ENCODE results near the gene PDRG1. TPM values are rescaled to one million over a fixed set of nuclear protein-coding genes. Genes with fewer than 3 reads are reported as not detected.

The PDRG1 gene
- total RNA-seq, 1 donor from 2014 or later = 5.1 TPM

DNA sequence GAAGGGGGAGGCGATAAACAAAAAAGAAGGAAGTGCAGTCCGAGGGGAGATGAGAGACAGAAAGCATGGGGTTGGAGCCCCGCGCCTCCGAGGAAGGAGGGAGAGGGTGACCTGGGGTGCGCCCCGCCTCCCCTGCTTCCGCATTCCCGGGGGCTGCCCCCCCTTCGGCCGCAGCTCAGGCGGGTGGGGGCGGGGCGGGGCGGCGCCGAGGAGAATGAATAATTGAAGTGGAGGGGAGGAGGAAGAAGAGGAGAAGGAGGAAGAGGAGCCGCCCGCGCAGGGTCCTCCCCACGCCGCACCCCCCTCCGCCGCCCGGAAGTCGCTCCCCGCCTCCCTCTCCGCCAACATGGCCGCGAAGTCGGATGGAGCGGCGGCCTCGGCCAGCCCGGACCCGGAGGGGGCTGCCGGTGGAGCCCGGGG is 16.0 kb upstream of the PDRG1 start, which contains the start of gene XKR7:
Gene XKR7 (plus strand): TSS at position 322 of the 420 bp plus-strand sequence. CDS start 25 bp downstream, at position 347.
- DNase-seq (ENCODE audit: low spot score) (no peak), ATAC-seq (no peak)

DNA sequence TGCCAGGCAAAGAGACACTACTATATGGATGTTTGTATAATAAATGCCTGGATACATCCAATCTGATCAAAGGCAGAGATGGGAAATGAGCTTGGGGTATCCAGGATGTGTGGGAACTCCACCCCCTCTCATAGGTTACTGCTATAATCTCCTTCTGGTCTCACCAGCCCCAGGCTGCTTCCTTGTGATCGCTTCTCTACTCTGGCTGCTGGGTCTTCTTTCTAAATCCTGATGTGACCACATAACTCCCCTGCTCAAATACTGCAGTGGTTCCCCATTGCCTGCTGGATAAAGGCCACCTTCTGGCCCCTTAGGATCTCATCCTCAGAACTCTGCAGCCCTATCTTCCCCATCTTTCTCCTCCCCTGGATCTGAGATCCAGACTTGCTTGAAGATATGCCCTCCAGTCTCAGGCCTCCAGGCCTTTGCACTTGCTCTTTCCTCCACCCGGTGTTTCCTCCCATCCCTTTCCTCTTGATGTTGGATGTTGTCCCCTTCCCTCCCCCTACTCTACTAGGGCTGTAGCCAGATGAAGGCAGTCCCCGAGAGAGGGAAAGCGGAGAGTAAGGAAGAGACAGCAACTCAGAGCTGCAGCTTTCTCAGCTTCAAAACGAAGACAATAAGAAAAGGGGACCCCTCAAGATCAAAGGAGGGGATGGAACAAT is 15.3 kb upstream of the PDRG1 start:
- ATAC-seq = no peak
- DNase-seq (ENCODE audit: low spot score) = no peak

- DNase-seq (ENCODE audit: low spot score) (no peak), ATAC-seq (no peak)
These were observed 12.0 kb upstream of the PDRG1 start for GRCh38 chr20:31963889-31964288.

DNA sequence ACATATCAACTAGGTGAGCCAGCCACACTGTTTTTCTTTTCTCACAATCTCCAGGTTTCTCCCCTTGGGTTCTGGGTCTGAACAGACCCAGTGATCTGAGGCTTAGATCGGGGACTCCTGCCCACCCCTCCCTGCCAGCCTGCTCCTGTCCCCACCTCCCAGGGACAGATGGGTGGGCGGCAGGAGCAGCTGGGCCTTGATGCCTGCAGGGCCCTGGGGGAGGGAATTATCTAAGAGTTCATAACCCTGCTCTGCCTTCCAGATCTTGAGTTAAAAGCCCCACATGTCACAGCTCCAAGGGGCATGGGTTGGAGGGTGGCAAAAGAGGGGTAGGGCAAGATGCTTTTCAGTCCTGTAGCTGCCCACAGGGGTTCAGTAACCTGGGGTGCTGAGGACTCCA is 10.9 kb upstream of the PDRG1 start:
- ATAC-seq (no peak), DNase-seq (ENCODE audit: low spot score) (no peak)

DNA sequence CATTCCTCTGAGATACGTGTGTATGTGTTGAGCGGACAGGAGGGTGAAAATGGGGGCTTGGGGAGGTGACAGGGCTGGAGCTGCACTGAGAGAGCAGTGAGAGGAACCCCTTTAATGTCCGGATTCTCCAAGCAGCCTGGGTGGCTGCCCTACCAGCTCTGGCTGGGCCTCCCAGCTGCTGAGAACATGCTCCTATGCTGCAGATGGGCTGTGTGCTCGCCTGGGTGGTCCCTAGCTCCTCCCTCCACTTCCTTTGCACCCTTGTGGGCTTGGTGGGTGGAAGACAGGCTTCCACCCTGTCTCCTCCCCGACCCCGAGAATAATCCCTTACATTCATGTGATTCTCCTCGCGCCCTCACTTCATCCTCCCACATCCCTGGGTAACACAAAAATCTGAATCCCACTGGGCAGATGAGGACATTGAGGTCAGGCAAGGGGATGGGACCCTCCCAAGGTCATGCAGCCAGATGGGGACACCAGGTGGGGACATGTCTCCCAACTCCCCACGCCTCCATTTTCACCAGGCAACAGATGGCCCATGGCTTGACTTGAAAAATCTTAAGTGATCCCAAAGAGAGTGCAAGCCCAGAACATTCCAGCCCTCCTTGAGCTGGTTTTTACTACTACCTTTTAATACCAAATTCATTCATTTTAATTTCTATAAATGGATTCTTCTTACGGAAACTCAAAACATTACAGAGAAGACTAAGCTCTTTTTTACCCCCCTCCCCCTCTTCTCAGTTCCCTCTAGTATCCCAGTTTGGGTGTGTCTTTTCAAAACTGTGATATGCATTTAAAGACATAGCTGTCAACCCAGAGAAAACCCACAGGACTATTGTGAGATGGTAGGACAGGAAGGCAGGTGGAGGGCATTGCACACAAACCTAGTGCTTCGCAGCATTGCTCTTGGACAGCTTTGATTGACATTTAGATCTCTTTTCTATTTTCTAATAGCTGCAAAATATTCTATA is 5.0 kb upstream of the PDRG1 start:
- DNase-seq (ENCODE audit: low spot score) (no peak), ATAC-seq (no peak)

DNA sequence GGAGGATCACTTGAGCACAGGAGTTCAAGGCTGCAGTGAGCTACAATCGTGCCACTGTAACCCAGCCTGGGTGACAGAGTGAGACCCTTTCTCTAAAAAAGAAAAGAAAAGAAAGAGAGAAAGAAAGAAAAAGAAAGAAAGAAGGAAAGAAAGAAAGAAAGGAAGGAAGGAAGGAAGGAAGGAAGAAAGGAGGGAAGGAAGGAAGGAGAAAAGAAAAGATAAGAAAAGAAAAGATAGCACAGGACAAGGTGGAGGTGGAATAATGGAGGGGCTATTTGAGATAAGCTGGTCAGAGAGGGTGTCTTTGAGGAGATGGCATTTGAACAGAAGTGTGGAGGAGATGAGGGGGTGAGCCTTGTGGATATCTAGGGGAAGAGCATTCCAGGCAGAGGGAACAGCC is 2.7 kb upstream of the PDRG1 start:
- ATAC-seq = no peak
- no peak for DNase-seq (ENCODE audit: low spot score)

DNA sequence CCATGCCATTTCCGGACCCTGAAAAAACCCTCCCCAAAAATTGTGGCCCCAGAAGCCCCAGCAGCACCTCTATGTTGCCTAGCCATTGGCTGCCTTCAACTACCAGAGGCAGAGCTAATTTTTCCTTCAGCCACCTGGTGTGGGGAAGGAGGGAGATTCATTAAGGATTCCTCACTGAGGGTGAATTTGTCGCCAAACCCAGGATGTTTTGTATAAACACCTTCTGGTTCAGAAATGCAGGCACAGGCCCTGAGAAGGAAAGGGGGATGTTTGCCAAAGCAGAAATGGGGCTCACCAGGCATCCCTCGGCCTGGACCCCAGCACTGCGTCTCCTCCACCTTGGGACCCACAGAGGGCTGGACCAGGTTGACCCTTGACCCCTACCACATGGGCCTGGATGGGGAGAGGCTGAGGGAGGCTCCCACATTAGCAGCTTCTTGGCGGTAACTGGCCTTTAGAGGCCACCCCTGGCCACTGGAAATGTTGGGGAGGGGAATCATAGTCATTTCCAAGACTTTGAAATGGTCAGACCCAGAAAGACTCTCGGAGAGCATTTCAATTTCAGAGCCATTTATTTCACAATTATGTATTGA is 1.8 kb upstream of the PDRG1 start:
- DNase-seq (ENCODE audit: low spot score) = no peak
- no peak for ATAC-seq

- ATAC-seq = no peak
- no peak for DNase-seq (ENCODE audit: low spot score)
These were observed 680 bp downstream of the PDRG1 start for GRCh38 chr20:31951203-31951529.

DNA sequence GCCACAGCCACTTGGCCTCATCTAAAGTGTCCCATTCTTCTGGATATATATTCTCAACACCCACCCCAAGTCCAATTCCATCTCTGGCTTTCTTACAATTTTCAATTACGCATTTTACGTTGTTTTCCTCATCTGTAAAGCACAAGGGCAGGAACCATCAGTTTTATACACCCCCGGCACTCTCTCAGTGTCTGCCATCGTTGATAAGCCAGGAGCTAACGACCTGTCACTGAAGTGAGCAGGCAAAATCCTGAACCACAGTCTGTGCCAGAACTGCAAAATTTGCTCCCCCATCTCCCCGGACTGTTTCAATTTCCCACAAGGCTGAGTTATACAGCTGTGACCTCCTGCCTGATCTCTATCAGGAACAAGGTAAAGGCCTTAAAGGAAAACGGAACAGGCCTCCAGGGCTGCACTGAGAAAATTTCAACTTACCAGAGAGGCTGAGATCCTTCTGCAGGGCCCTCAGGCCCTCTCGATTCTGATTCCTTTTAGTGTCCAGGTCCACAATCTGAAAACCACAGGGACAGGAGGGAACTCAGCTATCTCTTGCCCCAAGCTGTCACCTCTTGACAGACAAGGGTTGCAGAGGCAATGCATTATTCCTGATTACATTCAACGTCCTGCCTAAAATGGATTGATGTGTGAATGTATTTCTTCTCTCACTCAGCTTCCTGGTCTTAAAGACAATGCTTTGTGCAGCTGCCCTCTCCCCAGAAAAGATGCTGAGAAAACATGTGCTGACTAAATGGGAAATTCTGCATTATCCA is 1.8 kb downstream of the PDRG1 start:
- DNase-seq (ENCODE audit: low spot score) = no peak
- no peak for ATAC-seq

DNA sequence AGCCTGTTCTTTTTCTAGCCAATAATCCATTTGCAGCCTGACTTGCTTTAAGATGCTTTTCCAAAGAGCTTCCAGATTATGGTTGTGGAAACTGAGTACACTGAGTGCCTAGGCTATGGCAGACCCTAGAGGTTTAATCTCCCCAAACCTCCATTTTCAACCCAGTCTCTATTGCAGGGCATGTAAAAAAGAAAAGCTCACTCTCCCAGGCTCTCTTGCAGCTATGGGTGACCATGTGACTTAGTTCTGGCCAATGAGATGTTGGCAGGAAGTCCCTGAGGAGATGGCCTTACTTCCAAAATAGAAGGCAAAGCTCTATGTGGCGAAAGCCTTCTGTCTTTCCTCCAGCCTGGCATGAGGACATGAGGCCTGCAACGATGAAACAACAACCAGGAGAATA is 3.8 kb downstream of the PDRG1 start:
- ATAC-seq = no peak
- no peak for DNase-seq (ENCODE audit: low spot score)

GRCh38 chr20:31945785-31946184 is 6.1 kb downstream of the PDRG1 start:
- DNase-seq (ENCODE audit: low spot score) (no peak), ATAC-seq (no peak)

DNA sequence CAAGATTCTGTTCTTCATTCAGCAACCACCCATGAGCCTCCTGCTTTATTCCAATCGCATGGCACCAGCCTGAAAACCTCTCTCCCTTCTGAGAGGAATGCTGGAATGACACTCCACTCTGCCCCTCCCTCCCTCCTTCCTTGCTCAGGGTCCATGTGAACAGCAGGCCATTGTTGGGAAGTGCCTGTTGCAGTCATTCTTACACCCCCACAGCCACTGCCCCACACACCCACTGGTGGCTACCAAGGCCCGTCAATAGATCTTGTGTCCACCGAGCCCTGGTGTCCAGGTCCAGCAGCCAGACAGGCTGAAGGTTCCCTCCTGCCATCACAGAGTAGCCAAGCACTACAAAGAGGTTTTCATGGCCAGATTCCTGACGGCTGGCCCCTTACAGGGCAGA is 6.5 kb downstream of the PDRG1 start:
- DNase-seq (ENCODE audit: low spot score) = no peak
- ATAC-seq = no peak

GRCh38 chr20:31943052-31943471 is 8.8 kb downstream of the PDRG1 start:
- ATAC-seq = peak; percentile 29
- no peak for DNase-seq (ENCODE audit: low spot score)

DNA sequence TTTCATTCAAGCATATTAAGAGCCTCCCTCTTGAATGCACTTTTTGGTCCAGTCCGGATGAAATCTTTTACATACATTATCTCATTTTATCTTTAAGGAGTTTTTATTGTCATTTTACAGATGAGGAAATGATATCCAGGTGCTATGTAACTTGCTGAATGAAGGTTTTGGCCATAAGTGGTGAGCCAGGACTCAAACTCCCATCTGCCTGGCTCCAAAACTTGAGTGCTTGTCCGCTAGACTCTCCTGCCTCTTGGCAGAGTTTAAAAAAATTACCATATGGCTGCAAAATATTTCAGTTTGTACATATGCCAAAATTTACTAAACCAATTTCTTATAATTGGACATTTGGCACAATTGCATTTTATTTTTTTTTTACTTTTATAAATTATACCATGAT is 12.2 kb downstream of the PDRG1 start:
- DNase-seq (ENCODE audit: low spot score) (no peak), ATAC-seq (no peak)

- DNase-seq (ENCODE audit: low spot score) = no peak
- ATAC-seq = no peak
These were observed 14.0 kb downstream of the PDRG1 start for GRCh38 chr20:31937820-31938219.

DNA sequence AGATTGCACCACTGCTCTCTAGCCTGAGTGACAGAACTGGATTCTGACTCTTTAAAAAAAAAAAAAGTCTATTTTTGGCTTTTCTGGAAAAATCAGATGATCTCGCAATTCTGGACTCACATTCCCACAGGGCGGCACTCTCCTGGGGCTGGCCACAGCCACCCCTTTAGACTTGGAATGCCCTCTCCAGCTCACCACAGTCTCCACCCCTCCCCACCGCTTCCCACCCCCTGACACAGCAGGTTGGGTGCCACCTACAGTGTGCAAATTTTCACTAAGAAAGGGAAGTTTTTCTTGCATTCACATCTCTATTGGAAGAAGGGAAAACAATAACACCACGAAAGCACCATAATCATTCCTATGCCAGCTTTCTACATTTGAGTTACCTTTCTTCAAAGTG is 15.4 kb downstream of the PDRG1 start:
- DNase-seq (ENCODE audit: low spot score) (no peak), ATAC-seq (no peak)

GRCh38 chr20:31934968-31935764 is 16.7 kb downstream of the PDRG1 start:
- no peak for ATAC-seq
- no peak for DNase-seq (ENCODE audit: low spot score)

DNA sequence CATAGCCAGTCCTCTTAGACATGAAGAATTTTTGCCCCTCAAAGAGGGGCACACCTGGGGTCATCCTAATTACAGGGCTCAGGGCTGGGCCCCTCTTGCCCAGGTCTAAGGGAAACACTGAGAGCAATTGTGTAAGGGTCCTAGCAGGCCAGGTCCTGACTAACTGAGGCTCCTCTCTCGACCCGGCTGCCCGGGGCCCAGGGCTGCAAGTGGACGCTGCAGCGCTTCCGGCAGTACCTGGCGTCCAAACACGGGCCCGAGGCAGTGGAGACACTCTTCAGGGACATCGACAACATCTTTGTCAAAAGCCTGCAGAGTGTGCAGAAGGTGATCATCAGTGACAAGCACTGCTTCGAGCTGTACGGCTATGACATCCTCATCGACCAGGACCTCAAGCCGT is 17.4 kb downstream of the PDRG1 start:
- ATAC-seq (no peak), DNase-seq (ENCODE audit: low spot score) (no peak)

DNA sequence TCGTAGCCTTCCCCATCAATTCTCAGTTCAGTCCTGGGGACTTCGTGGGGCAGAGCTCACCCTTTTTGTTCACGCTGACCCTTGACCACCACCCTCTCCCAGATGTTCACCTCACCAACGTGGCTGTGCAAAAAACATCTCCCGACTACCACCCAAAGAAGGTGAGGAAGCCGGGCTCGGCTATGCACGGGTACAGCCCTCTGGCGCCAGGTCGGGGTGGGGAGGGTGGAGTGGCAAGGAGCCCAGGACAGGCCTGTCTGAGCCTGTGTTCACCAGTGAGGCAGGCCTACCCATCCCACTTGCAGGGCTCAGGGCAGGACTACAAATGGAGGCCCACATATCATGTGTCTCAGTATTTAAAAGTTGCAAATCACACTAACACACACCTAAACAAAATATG is 18.1 kb downstream of the PDRG1 start:
- ATAC-seq = no peak
- no peak for DNase-seq (ENCODE audit: low spot score)

DNA sequence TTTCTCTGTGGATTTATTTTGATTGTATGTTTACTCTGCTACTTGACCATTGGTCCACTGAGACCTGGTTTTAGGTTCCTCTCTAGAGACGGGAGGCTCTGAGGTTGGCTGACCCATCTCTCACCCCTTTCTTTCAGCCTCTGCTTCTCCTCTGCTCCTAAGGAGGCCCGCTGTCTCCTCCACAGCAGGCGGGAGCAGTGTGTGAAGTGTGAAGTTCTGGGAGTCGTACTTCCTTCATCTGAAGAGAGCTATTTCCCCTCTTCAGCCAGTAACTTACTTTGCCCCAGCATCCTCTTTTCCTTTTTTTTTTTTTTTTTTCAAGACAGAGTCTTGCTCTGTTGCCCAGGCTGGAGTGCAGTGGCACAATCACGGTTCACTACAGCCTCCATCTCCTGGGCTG is 21.1 kb downstream of the PDRG1 start:
- ATAC-seq (no peak), DNase-seq (ENCODE audit: low spot score) (no peak)

All from left lobe of liver (tissue), 2 donors.